Neutrophil (primary cell): ENCODE measurements around the gene RRP15.

Experiments used
- H3K27ac ChIP-seq: fragments of 200-600 bp; sonication (generic); 2 replicates; pipeline ENCODE4 v1.5.1; 2016; ENCODE audit warnings: mild to moderate bottlenecking, moderate library complexity
- H3K27me3 ChIP-seq: fragments of 200-600 bp; sonication (generic); 2 replicates; pipeline ENCODE4 v1.6.0; 2016; ENCODE audit warnings: mild to moderate bottlenecking
- H3K36me3 ChIP-seq: fragments of 200-600 bp; sonication (generic); 2 replicates; pipeline ENCODE4 v1.5.1; 2017
- H3K4me1 ChIP-seq, 2 experiments: fragments of 200-600 bp in 1 of 2; sonication (generic) in 1 of 2; 1 replicate in 1 of 2; 2 replicates in 1 of 2; pipeline versions ENCODE4 v1.5.1 to v1.6.1; 2013 to 2016; ENCODE audit warnings: low read depth in 1 of 2, low read length in 1 of 2, mild to moderate bottlenecking in 1 of 2, moderate library complexity in 1 of 2; ENCODE audit not compliant: control insufficient read depth in 1 of 2, insufficient read depth in 1 of 2
- H3K4me3 ChIP-seq, 2 experiments: fragments of 200-600 bp in 1 of 2; sonication (generic) in 1 of 2; 1 replicate in 1 of 2; 2 replicates in 1 of 2; pipeline ENCODE4 v1.5.1; 2013 to 2016; ENCODE audit warnings: low read depth in 1 of 2, low read length in 1 of 2, mild to moderate bottlenecking in 1 of 2, moderate library complexity in 1 of 2
- H3K9me3 ChIP-seq: fragments of 200-600 bp; sonication (generic); 2 replicates; pipeline ENCODE4 v1.5.1; 2016
- CTCF ChIP-seq: fragments of 200-600 bp; sonication (generic); IDR thresholded peaks from 2 replicates; pipeline ENCODE4 v1.5.1; 2016; ENCODE audit warnings: antibody characterized with exemption

Gene RRP15

GRCh38 chr1:218254296-218254946 lies 30.7 kb upstream of the RRP15 start:
- H3K27ac ChIP-seq, result no peak overlapping the region
- H3K27me3 ChIP-seq, result peaks cover 18% of the 10 kb centered on the region
- no peaks in the 10 kb centered on the region for H3K4me1 ChIP-seq
- no peak overlapping the region for H3K4me3 ChIP-seq
- TF ChIP-seq CTCF, result no peak
- no peaks in the 10 kb centered on the region for H3K9me3 ChIP-seq
- no peaks in the 10 kb centered on the region for H3K36me3 ChIP-seq

GRCh38 chr1:218255090-218255489 lies 30.0 kb upstream of the RRP15 start:
- H3K27ac ChIP-seq, result no peak overlapping the region
- H3K27me3 ChIP-seq, result peaks cover 18% of the 10 kb centered on the region
- no peaks in the 10 kb centered on the region for H3K9me3 ChIP-seq
- no peaks in the 10 kb centered on the region for H3K4me1 ChIP-seq
- no peak for TF ChIP-seq CTCF
- H3K36me3 ChIP-seq, result no peaks in the 10 kb centered on the region
- H3K4me3 ChIP-seq, result no peak overlapping the region

DNA sequence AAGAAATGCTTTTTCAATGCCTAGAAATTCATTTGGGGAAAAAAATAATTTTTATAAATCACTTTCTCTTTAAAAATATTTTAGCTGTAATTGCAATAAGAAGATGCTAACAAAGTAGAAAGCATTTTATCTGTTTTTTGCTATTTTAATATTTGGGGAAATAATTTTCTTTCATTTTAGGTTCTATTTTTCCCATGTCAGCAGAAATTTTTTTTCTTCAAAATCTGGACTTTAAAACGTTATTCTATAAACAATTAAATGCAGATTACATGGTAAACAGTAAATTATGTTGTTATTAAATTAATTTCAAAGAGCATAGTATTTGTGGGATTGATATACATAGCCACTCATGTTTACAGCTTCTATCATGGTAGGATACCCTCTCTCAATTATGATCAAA lies 27.7 kb upstream of the RRP15 start:
- Histone ChIP-seq H3K4me3 (no peak overlapping the region), H3K4me1 (no peaks in the 10 kb centered on the region), H3K9me3 (no peaks in the 10 kb centered on the region), H3K27ac (no peak overlapping the region), H3K27me3 (peaks cover 8% of the 10 kb centered on the region), H3K36me3 (no peaks in the 10 kb centered on the region)
- TF ChIP-seq CTCF, result no peak

- Histone ChIP-seq H3K27me3 (peaks cover 4% of the 10 kb centered on the region), H3K36me3 (no peaks in the 10 kb centered on the region), H3K27ac (no peak overlapping the region), H3K4me3 (no peak overlapping the region), H3K4me1 (no peaks in the 10 kb centered on the region), H3K9me3 (no peaks in the 10 kb centered on the region)
- no peak for TF ChIP-seq CTCF
Observed at GRCh38 chr1:218257971-218258370, 27.1 kb upstream of the RRP15 start.

- Histone ChIP-seq H3K4me1 (no peaks in the 10 kb centered on the region), H3K4me3 (no peak overlapping the region), H3K9me3 (no peaks in the 10 kb centered on the region), H3K36me3 (no peaks in the 10 kb centered on the region), H3K27ac (no peak overlapping the region), H3K27me3 (peaks cover 4% of the 10 kb centered on the region)
- TF ChIP-seq CTCF, result no peak
Observed at GRCh38 chr1:218259339-218259738, 25.8 kb upstream of the RRP15 start.
